ENCODE data around the gene DKK3.

DNA sequence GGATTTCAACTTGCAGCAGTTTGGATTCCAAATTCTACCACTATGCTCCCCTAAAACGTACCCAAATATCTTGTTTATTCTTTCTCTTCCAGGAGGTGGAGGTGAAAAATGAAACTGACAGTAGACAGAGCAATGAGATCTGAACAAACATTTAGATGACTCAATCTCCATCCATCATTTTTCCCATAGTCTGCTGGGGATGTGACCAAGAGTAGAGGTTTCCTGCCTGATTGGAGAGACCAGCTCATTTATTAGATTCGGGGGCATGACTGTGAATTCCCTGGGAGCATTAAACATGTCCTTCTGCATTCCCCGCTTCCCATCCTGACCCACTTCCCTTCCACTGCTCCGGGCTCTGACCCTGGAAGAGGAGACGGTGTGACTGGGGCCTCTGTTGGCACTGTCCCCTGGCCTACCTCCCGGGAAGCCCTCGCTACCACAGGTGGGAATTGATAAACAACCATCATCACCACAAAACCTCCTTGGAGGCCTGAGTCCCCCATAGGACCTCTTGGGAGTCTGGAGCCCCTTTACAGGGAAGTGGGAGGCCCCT is 20.3 kb downstream of the DKK3 start:
- TF ChIP-seq EZH2phosphoT487 (IDR thresholded peaks at IDR 0.05; ENCODE audit: borderline replicate concordance, low read depth): no peak
- TF ChIP-seq, protein P1, sequence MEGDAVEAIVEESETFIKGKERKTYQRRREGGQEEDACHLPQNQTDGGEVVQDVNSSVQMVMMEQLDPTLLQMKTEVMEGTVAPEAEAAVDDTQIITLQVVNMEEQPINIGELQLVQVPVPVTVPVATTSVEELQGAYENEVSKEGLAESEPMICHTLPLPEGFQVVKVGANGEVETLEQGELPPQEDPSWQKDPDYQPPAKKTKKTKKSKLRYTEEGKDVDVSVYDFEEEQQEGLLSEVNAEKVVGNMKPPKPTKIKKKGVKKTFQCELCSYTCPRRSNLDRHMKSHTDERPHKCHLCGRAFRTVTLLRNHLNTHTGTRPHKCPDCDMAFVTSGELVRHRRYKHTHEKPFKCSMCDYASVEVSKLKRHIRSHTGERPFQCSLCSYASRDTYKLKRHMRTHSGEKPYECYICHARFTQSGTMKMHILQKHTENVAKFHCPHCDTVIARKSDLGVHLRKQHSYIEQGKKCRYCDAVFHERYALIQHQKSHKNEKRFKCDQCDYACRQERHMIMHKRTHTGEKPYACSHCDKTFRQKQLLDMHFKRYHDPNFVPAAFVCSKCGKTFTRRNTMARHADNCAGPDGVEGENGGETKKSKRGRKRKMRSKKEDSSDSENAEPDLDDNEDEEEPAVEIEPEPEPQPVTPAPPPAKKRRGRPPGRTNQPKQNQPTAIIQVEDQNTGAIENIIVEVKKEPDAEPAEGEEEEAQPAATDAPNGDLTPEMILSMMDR (IDR thresholded peaks at IDR 0.05): no peak; the same call in 1 of the 2 replicates
